ENCODE data around the gene IFNA14.
"Not testable (repeated sequence)": the region's sequence is repeated elsewhere in the genome, so short reads cannot be mapped to it uniquely, and the experiment has no call there.

DNA sequence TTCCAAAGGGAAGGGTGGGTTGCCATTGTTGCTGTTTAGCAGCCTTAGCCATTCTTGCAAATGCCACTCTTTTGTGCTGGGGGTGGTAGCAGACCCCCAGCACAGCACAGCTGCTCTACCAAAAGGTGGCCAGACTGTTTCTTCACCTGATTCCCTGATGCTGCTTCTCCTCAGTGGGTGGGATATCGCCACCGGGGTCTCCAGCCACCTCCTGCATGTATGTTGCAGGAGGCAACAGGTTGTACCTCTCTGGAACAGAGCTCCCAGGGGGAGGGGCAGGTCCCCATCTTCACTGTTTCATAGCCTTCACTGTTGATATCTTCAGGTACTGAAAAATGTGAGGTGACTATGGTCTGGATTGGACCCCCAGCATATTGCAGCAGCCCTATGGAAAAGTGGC, 29.0 kb downstream of the IFNA14 start:
- TF ChIP-seq, protein P1, sequence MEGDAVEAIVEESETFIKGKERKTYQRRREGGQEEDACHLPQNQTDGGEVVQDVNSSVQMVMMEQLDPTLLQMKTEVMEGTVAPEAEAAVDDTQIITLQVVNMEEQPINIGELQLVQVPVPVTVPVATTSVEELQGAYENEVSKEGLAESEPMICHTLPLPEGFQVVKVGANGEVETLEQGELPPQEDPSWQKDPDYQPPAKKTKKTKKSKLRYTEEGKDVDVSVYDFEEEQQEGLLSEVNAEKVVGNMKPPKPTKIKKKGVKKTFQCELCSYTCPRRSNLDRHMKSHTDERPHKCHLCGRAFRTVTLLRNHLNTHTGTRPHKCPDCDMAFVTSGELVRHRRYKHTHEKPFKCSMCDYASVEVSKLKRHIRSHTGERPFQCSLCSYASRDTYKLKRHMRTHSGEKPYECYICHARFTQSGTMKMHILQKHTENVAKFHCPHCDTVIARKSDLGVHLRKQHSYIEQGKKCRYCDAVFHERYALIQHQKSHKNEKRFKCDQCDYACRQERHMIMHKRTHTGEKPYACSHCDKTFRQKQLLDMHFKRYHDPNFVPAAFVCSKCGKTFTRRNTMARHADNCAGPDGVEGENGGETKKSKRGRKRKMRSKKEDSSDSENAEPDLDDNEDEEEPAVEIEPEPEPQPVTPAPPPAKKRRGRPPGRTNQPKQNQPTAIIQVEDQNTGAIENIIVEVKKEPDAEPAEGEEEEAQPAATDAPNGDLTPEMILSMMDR (IDR thresholded peaks at IDR 0.05 in 4 of 5, conservative IDR thresholded peaks at IDR 0.05 in 1 of 5), result not testable (repeated sequence)
- not testable (repeated sequence) for TF ChIP-seq POLR2A (IDR thresholded peaks at IDR 0.05)

Measured in gastrocnemius medialis (tissue), 4 donors.